HL-60 (cell line): ENCODE results near the gene XPA.

ENCODE experiments used
- DNase-seq, 2 experiments: peaks; one replicate each; pipeline ENCODE4 v3.0.0-alpha.2; 2010 to 2020; ENCODE audit warnings: low read depth in 1 of 2, low spot score in 1 of 2
- H3K27ac ChIP-seq: fragments of 250-450 bp; sonication (Bioruptor Pico); replicated peaks from 2 replicates; pipeline ENCODE4 v1.5.1; 2020; ENCODE audit warnings: mild to moderate bottlenecking, moderate library complexity
- H3K27me3 ChIP-seq: fragments of 250-450 bp; sonication (Bioruptor Pico); 2 replicates; pipeline ENCODE4 v1.5.1; 2021; ENCODE audit warnings: mild to moderate bottlenecking, moderate library complexity; ENCODE audit not compliant: insufficient read depth, poor library complexity, severe bottlenecking
- H3K4me3 ChIP-seq: replicated peaks from 2 replicates; pipeline ENCODE4 v1.5.1; 2011; ENCODE audit warnings: mild to moderate bottlenecking, control low read depth, low read length; ENCODE audit not compliant: insufficient read depth
- GABPA ChIP-seq: IDR thresholded peaks from 2 replicates; pipeline ENCODE4 v1.6.1; 2012; ENCODE audit warnings: low read depth
- POLR2AphosphoS5 ChIP-seq: IDR thresholded peaks from 2 replicates; pipeline ENCODE4 v1.6.1; 2012; ENCODE audit warnings: low read depth
- REST ChIP-seq: IDR thresholded peaks from 2 replicates; pipeline ENCODE4 v1.6.1; 2012; ENCODE audit warnings: low read depth; ENCODE audit not compliant: insufficient replicate concordance
- SPI1 ChIP-seq: IDR thresholded peaks from 2 replicates; pipeline ENCODE4 v1.6.1; 2012; ENCODE audit warnings: low read depth, mild to moderate bottlenecking, borderline replicate concordance
- TF ChIP-seq, protein P1 (sequence below): IDR thresholded peaks from one replicate; pipeline ENCODE4 v1.5.1; 2011; ENCODE audit warnings: low read length, control low read depth, inconsistent platforms; ENCODE audit not compliant: insufficient read depth

Gene XPA

DNA sequence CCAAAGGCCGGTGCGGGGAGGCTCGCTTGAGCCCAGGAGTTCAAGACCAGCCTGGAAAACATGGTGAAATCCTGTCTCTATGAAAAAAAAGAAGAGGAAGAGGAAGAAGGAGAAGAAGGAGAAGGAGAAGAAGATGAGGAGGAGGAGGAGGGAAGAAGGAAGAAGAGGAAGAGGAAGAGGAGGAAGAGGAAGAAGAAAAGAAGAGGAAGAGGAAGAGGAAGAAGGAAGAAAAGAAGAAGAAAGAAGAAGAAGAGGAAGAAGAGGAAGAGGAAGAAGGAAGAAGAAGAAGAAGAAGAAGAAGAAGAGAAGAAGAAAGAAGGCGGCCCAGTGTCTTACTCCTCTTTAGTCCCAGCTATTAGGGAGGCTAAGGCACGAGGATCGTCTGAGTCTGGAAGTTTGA lies 44.8 kb upstream of the XPA start:
- H3K27ac ChIP-seq, result no peak overlapping the region
- peaks cover 16% of the 10 kb centered on the region for H3K27me3 ChIP-seq
- DNase-seq, result no peak
- no peak overlapping the region for H3K4me3 ChIP-seq
- TF ChIP-seq, protein P1, sequence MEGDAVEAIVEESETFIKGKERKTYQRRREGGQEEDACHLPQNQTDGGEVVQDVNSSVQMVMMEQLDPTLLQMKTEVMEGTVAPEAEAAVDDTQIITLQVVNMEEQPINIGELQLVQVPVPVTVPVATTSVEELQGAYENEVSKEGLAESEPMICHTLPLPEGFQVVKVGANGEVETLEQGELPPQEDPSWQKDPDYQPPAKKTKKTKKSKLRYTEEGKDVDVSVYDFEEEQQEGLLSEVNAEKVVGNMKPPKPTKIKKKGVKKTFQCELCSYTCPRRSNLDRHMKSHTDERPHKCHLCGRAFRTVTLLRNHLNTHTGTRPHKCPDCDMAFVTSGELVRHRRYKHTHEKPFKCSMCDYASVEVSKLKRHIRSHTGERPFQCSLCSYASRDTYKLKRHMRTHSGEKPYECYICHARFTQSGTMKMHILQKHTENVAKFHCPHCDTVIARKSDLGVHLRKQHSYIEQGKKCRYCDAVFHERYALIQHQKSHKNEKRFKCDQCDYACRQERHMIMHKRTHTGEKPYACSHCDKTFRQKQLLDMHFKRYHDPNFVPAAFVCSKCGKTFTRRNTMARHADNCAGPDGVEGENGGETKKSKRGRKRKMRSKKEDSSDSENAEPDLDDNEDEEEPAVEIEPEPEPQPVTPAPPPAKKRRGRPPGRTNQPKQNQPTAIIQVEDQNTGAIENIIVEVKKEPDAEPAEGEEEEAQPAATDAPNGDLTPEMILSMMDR, result no peak
- no peak for TF ChIP-seq POLR2AphosphoS5
- no peak for TF ChIP-seq GABPA
- no peak for TF ChIP-seq REST
- TF ChIP-seq SPI1, result no peak

DNA sequence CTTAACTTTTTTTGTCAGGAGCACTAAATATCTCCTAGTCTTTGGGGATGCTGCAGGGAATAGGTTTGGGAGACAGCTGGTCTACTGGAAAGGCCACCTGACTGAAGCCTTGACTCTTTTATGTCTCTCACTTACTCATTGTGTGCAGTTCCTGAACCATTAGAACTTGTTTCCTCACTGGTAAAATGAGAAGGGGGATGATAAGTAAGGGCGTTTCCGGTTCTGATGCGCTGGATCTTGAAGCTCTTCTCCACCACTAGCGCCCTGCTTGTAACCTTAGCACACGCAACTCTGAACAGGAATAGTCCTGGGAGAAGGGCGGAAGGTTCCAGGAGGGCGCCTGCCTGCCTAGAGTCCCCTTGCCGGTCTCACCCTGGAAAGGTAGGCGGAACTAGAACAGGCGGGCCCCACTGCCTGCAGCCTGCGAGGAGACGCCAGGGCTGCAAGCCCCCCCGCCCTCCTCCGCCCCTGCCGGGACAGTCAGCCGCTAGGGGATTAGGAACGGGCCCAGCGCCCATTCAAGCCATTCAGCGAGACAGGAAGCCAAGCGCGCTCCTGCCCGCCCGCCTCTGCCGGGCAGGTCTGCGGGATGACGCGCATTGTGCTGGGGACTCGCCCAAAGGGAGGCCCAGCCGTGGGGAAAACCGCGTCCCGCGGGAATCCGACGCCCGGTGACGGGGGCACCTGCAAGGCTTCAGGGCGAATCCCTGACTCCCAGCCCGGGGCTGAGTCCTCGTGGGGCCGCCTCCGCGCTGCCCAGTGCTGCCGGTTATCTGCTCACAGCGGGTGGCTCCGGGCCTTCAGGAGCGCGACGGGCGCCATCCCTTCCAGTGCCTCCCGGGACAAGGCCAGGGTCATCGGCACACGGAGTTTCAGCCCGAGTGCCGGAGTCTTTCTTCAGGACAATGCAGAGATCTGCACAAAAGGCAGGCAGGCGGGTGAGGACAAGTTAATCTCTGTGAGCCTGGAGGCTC lies 44.0 kb upstream of the XPA start:
- no peak for TF ChIP-seq REST
- no peak for TF ChIP-seq SPI1
- no peak for TF ChIP-seq POLR2AphosphoS5
- no peak for TF ChIP-seq GABPA
- TF ChIP-seq, protein P1, result no peak
- H3K27ac ChIP-seq, result no peak overlapping the region
- peak in 1 of 2 experiments; percentile 2 for DNase-seq
- H3K4me3 ChIP-seq, result peak overlapping the region; percentile 13
- H3K27me3 ChIP-seq, result peaks cover 16% of the 10 kb centered on the region

GRCh38 chr9:97737429-97737828 lies 40.3 kb upstream of the XPA start:
- no peak for DNase-seq
- peaks cover 16% of the 10 kb centered on the region for H3K27me3 ChIP-seq
- TF ChIP-seq SPI1 (no peak), REST (no peak), POLR2AphosphoS5 (no peak), GABPA (no peak)
- TF ChIP-seq, protein P1, result no peak
- H3K27ac ChIP-seq, result no peak overlapping the region
- no peak overlapping the region for H3K4me3 ChIP-seq
